ENCODE data around the gene ESYT2.
"Not testable (repeated sequence)": the region's sequence is repeated elsewhere in the genome, so short reads cannot be mapped to it uniquely, and the experiment has no call there.

ESYT2 gene

GRCh38 chr7:158710651-158711102 is 118.6 kb downstream of the ESYT2 start:
- DNase-seq: no peak

GRCh38 chr7:158707610-158708009 is 121.7 kb downstream of the ESYT2 start:
- no peak for DNase-seq

- DNase-seq: no peak
These were observed 122.4 kb downstream of the ESYT2 start for GRCh38 chr7:158706710-158707590.

- no peak for DNase-seq
These were observed 123.0 kb downstream of the ESYT2 start for GRCh38 chr7:158706273-158706704.

GRCh38 chr7:158705234-158705850 is 124.0 kb downstream of the ESYT2 start:
- DNase-seq: no peak

GRCh38 chr7:158704524-158705233 is 124.6 kb downstream of the ESYT2 start, which contains the start of gene NCAPG2:
NCAPG2 (minus strand) TSS chr7:158704804; CDS start chr7:158701899, 2,905 bp downstream.
- peak; percentile 98 for DNase-seq

- not testable (repeated sequence) for DNase-seq
These were observed 125.4 kb downstream of the ESYT2 start for GRCh38 chr7:158703679-158704523.

GRCh38 chr7:158702944-158703343 is 126.4 kb downstream of the ESYT2 start:
- no peak for DNase-seq

GRCh38 chr7:158702196-158702595 is 127.1 kb downstream of the ESYT2 start:
- no peak for DNase-seq

GRCh38 chr7:158700008-158700407 is 129.3 kb downstream of the ESYT2 start:
- no peak for DNase-seq

- DNase-seq: no peak
These were observed 130.0 kb downstream of the ESYT2 start for GRCh38 chr7:158699341-158699740.

- no peak for DNase-seq
These were observed 130.6 kb downstream of the ESYT2 start for GRCh38 chr7:158698657-158699195.

GRCh38 chr7:158697597-158697996 is 131.7 kb downstream of the ESYT2 start:
- DNase-seq: not testable (repeated sequence)

- DNase-seq: peak; percentile 40
These were observed 133.4 kb downstream of the ESYT2 start for GRCh38 chr7:158695726-158696452.

GRCh38 chr7:158695056-158695455 is 134.3 kb downstream of the ESYT2 start:
- no peak for DNase-seq

GRCh38 chr7:158694650-158695049 is 134.7 kb downstream of the ESYT2 start:
- no peak for DNase-seq

- no peak for DNase-seq
These were observed 139.8 kb downstream of the ESYT2 start for GRCh38 chr7:158689488-158689887.

- no peak for DNase-seq
These were observed 141.9 kb downstream of the ESYT2 start for GRCh38 chr7:158687406-158687805.

GRCh38 chr7:158685693-158686092 is 143.6 kb downstream of the ESYT2 start:
- no peak for DNase-seq

- no peak for DNase-seq
These were observed 145.0 kb downstream of the ESYT2 start for GRCh38 chr7:158684329-158684728.

- DNase-seq: no peak
These were observed 145.8 kb downstream of the ESYT2 start for GRCh38 chr7:158683541-158683940.

All from activated CD4-positive, alpha-beta T cell treated with anti-CD3 and anti-CD28 coated beads, Interleukin-2, amount 50 U/mL, for 1 hour (primary cell).